GOT3 (cell line): Measurements from ENCODE around the gene DCAF4L1.
A peak's percentile ranks its signal among the peaks of the same experiment; 100 is the strongest.

Experiments used
- DNase-seq: peaks from one replicate; lab custom pipeline; 2025; ENCODE audit warnings: mixed read lengths; lab: John Stamatoyannopoulos, UW

The DCAF4L1 gene, protein sequence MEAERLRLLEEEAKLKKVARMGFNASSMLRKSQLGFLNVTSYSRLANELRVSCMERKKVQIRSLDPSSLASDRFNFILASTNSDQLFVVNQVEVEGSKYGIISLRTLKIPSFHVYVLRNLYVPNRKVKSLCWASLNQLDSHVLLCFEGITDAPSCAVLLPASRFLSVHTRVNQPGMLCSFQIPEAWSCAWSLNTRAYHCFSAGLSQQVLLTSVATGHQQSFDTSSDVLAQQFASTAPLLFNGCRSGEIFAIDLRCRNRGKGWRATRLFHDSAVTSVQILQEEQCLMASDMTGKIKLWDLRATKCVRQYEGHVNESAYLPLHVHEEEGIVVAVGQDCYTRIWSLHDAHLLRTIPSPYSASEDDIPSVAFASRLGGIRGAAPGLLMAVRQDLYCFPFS

DNA sequence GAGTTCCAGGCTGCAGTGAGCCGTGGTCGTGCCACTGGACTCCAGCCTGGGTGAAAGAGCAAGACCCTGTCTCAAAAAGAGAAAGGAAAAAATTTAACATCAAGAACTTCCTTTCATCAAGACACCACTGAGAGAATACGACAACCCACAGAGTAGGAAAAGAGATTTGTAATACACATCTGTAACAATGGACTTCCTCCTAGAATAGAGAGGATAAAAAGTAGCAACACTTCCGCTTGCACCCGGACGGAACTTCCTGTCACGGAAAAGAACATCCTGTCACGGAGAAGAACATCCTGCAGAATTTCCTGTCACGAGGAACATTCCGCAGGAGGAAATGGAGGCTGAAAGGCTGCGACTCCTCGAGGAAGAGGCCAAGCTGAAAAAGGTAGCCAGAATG lies at the start of gene DCAF4L1:
TSS of gene DCAF4L1 (plus strand) at position 301 of the 400 bp plus-strand sequence. CDS start at position 338, 37 bp downstream.
- no peak for DNase-seq

DNA sequence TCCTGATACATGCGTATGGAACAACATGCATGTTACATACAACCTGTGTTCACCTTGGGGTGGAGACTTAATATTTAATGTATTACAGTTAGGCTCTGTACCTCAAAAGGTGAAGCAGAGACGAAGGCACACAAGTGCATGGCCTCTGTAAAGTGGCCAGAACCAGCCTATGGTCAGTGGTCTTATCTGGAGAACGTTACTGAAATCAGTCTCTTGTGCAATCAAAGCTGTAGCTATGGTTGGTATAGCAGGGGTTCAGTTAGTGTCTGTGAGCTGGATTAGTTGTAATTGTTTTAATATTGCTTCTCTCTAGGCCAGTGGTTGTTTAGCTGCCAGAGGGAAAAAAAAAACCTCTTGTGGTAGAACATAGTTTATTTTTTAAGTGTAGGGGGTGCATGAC lies 48.6 kb upstream of the DCAF4L1 start:
- no peak for DNase-seq

DNA sequence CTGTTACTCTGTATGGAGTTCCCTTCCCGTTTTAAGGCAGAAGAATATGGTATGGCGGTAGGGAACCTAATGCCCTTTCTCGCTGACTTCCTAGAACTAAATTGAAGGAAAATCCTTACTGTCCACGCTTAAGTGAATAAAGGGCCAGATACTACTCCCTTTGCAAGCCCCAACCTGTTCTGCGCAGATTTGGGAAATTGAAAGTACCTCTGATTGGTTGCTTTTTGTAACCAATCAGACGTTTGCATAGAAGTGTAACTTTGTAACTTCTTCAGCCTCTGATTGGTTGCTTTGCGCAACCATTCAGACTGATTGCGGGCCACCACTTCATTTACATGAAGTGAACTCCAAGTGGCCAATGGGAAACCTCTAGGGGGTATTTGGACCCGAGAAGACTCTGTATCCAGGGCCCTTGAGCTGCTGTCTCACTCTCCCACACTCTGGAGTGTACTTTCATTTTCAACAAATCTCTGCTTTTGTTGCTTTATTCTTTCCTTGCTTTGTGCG lies 47.5 kb upstream of the DCAF4L1 start:
- DNase-seq: no peak

DNA sequence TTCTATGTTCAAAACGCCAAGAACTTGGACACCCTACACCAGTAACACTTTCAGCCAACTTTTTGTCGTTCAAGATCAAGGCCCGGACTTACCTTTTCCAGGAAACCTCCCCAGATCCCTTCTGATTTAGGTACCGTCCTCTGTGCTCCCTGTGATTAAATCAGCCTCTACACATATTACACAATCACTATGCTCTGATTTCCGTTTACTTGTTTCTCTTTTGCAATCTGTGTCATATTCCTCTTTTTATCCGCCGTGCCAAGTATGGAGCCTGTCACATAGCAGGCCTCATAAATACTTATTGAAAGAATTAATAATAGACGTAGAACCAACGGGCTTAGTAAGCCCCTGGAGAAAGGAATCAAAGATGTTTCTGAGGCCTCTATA lies 47.0 kb upstream of the DCAF4L1 start:
- DNase-seq: no peak

DNA sequence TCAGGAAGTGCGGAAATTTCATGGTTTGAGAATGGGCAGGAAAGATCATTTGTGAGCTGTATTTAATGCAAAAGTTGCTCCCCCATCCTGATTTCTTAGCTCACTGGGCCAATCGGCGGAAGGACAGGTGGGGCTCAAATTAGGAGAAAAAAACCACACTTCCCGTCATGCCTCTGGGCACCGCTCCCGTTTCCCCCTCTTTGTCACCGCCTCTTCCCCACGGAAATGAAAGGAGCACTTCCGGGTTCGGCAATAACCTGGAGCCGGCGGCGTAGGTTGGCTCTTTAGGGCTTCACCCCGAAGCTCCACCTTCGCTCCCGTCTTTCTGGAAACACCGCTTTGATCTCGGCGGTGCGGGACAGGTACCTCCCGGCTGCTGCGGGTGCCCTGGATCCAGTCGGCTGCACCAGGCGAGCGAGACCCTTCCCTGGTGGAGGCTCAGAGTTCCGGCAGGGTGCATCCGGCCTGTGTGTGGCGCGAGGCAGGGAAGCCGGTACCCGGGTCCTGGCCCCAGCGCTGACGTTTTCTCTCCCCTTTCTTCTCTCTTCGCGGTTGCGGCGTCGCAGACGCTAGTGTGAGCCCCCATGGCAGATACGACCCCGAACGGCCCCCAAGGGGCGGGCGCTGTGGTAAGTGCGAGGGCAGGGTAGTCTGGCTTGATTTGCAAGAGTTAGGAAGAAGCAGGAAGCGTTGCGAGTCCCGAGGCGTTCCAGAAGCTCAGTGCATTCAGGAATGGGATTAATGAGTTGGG lies 46.5 kb upstream of the DCAF4L1 start, which contains the start of gene TMEM33:
TSS of gene TMEM33 (plus strand) at position 529 of the 751 bp plus-strand sequence. CDS start at position 585, 56 bp downstream.
- peak; percentile 64 for DNase-seq

DNA sequence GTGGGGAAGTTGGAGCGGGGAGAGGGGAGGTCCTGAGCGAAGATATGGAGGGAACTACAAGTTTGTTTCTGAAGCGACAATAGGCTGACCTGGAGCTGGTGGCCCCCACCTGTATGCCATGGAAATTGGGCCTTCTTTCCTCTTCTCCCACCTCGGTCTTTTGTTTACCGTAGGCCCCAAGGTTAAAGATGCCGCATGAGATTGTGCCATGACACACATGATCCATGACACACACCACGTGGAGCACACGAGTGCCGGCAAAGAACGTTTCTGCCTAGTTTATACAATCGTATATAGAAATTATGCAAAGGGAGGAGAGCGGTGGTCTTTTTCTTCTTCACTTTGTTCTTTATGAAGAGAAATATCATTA lies 45.9 kb upstream of the DCAF4L1 start:
- DNase-seq: no peak

DNA sequence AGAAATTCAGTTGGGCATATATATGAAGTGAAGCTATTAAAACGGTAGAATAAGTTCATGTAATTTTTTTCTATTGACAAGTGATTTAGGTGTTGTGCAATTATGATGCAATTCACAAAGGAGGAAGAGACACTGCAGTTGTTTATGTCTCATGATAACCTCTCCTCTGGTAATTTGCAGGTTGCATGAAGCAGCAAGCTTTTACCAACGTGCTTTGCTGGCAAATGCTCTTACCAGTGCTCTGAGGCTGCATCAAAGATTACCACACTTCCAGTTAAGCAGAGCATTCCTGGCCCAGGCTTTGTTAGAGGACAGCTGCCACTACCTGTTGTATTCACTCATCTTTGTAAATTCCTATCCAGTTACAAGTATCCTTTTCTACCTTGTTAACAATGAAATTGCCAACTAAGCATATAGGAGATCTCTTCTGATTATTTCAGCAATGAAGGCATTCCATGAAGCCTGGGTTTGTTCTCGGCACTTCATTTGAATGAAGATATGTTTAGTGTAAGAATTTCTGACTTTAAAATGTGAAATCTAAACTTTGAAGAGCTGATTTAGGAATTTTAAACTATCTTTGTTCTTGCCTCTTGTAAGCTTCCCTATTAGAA lies 42.4 kb upstream of the DCAF4L1 start:
- DNase-seq: no peak

DNA sequence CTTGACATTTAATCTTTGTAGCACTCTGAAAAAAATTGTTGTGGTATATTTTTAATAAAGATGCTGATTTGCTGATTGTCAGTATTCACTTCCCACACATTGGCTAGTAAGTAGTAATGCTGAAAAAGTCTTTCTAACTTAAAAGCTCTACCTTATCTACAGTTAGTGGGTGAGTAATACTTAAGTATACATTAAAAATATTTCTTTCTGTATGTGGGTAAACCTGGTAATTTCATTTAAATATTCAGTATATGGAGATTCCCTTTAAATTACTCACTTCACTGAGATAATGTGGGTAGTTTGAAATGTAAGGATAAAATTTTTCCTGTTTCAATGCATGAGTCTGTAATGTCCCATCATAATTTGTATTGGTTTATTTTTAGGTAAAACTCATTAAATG lies 40.7 kb upstream of the DCAF4L1 start:
- DNase-seq: no peak

DNA sequence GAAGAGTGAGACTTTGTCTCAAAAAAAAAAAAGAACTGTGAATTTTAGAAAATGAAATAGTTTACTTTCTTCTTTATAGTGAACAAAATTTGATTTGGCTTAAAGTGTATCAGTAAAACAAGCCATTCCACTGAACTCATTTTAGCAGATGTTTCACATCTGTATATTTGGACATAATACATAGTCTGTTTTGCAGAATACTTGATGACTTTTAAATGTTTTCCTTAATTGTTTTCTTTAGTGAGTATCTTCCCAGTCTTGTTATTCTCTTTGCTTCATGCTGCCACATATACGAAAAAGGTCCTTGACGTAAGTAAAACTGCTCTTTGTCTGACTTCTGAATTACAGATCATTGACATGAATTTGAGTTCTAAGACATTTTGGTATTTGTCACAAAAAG lies 38.0 kb upstream of the DCAF4L1 start:
- DNase-seq: no peak

DNA sequence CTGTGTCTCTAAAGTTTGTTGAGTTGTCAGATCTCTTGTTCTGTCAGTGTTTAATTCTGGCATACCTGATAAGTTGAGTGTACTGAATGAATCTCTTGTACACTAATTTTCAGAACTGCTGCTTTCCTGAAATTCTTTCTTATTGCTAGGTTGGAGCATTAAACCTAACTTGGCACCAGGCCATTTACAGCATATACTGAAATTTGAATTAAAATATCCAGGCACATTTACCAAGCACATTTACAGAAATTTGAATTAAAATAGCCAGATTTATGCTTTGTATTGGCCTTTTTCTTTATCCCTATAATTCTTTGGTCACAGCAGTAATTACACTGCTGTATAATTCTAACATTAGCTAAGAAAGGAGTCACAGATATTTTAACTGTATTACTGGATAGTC lies 37.5 kb upstream of the DCAF4L1 start:
- DNase-seq: no peak

DNA sequence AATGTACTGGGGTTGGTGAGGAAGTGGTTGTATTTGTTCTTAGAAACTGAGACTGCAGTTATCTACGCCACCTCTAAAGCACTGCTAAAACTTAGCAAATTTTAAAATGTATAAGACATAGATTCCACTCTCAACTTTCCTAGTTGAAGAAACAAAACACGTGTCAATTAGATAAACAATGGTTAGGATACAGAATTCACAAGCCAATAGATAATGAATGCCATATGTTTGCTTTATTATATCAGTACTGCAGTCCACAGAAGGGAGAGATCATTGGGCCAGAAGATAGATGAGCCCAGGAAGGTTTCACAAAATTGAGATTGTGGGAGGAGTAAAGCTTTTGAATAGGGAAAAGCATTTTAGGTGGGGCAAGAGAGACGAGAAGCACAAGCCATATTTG lies 32.0 kb upstream of the DCAF4L1 start:
- DNase-seq: no peak

DNA sequence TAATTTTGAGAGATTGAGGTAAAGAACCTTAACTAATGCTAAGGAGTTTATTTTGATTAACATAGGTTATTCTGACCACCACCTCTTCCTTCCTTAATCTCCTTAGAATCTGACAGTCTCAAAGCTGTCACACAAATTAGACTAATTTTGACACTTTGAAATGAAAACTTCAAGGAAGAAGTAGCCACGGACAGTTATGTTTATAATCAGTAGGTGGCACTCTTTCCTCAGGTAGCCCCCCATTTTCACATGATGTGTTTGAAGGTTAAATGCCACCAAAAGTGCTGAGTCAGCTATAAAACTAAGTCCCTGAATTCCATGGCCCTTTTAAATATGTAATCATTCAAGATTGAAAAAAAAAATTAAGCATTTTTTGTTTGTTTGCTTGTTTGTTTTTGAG lies 23.9 kb upstream of the DCAF4L1 start:
- no peak for DNase-seq

DNA sequence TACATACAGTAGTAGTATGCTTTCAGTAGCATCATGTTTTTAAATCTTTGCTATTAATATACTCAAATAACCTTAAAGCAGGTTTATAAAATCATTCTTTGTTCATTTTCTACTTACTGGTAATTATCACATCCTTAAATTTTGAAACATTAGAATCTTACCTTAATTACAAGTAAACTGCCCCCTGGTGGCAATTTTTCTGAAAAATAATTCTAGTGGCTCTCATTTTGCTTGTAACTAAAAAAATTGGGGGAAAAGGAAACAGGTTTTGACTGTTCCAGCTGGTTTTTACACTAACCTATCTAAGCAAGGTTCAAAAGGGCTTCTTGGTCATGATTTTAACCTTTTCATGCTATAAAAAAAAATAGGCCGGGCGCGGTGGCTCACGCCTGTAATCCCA lies 18.5 kb upstream of the DCAF4L1 start:
- DNase-seq: no peak

DNA sequence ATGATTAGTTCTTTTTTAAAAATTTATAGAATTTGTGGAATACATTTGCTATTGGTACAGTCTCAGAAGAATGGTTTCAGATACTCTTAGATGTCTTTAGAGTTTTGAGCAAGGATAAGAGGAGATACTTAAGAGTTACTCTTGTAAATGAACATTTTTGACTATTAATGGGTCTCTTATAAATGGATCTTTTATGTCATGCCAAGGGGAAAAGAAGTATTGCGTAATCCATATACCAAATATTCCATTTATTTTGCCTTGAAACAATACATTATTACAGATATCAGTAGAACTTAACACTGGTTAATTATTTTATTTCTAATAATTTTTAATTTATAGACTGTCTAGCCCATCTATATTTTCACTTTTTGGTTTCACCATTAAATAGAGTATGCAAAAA lies 17.2 kb upstream of the DCAF4L1 start:
- no peak for DNase-seq

DNA sequence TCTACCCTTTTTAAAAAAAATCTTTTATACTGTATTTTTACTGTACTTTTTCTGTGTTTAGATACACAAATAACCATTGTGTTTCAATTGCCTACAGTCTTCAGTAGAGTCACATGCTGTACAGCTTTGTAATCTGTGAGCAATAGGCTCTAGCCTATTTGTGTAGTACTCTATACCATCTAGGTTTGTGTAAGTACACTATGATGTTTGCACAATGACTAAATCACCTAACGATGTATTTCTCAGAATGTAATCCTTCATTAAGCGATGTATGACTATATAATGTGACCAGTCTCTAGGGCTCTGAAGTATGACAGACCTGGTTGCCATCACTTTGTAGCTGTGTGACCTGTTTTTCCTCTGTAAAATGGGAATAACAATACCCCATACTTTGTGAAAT lies 14.2 kb upstream of the DCAF4L1 start:
- DNase-seq: no peak

DNA sequence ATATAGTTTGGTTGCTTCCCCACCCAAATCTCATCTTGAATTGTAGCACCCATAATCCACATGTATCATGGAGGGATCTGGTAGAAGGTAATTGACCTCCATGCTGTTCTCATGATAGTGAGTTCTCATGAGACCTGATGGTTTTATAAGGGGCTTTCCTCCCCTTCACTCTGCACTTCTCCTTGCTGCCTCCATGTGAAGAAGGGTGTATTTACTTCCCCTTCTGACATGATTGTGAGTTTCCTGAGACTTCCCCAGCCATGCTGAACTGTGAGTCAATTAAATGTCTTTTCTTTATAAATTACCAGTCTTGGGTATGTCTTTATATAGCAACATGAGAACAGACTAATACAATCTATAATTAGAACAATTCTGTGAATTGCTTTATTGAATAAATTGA lies 11.9 kb upstream of the DCAF4L1 start:
- DNase-seq: no peak

DNA sequence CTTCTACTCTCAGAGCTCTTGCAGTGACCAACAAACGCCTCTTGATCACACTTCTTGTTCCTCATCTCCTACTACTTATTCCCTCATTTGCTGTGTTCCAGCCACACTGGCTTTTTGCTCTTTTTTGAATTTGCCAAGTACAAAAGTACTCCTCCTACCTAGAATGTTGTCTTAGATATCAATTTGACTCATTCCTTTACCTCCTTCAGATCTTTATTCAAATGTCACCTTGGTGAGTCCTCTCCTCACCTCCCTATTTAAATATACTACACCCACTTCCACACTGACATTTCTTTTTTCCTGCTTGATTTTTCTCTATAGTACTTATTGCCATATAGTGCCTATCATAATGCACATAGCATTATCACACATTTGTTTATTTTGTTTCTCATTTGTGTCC lies 6.2 kb upstream of the DCAF4L1 start:
- no peak for DNase-seq

DNA sequence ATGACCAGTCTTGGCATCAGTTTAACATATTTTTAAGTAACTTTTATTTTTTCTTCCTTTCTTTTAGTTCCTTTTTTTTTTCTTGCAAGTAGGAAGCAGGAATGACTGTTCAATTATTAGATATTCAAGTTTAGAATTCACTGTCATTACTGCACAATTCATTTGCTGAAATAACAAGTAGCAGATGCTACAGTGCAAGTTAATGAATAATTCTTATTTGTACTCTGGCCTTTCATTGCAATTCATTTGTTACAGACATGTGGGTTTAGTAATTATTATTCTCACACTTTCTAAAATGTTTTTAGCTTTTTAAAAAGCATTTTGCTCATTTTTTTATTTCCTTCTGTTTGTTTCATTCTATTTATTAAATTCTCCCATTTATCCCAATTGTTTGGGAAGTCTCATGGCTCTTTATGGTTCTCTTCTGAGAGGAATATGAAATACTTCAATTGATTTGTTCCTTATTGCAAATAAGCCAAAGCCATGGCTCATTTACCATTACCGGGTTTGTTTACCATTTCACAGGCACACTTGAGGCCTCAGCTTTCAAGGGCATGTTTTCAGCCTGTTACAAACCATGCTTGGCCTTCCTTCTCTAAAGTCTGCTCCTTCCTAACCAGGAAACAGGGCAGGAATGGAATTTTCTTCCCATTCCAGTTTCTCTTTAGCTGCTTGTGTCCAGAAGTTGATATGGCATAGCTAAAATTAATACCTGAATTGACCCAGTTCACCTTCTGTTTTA lies 4.6 kb upstream of the DCAF4L1 start:
- no peak for DNase-seq

DNA sequence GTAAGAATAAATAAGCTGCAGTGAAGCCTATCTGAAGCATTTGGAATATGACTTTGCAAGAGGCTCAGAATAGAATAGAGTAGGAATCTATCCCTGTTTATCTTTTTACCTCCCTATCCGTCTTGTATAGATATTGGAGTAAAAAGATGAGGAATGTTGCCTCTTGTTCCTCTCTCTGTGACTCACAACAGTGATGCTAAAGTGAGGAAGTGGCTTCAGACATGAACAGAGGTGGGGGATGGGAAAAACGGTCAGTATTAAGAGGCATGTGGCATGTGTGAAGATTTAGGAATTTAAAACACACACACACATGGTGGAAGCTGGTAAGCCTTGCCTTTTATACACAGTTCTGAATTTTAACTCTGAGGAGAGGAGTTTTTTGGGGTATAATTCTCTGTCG lies 3.8 kb upstream of the DCAF4L1 start:
- no peak for DNase-seq

DNA sequence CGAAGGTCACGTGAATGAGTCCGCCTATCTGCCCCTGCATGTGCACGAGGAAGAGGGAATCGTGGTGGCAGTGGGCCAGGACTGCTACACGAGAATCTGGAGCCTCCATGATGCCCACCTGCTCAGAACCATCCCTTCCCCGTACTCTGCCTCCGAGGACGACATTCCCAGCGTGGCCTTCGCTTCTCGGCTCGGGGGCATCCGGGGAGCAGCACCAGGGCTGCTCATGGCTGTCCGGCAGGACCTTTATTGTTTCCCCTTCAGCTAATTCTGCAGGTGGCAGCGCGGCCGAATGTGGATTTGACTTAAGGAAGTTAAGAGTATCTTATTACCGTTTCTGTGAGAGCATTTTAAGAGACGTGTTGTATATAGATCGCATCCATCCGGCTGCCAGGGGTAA lies 1.2 kb downstream of the DCAF4L1 start:
- no peak for DNase-seq

DNA sequence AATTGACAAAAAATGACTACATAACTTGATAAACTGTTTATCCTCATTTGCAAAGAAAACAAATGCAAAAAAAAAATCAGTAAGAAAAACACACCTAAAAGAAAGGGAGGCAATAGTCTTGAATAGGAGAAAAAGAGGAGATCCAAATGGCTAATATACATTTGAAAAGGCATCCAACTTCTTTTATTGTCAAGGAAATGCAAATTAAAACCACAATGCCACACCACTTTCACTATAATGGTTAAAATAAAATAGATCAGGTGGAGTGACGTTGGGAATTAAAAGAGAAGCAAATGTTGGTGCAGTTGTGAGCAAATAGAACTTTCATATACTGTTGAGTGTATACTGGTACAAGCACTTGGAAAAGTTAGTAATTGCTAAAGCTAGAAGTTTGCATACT lies 3.6 kb downstream of the DCAF4L1 start:
- DNase-seq: no peak

DNA sequence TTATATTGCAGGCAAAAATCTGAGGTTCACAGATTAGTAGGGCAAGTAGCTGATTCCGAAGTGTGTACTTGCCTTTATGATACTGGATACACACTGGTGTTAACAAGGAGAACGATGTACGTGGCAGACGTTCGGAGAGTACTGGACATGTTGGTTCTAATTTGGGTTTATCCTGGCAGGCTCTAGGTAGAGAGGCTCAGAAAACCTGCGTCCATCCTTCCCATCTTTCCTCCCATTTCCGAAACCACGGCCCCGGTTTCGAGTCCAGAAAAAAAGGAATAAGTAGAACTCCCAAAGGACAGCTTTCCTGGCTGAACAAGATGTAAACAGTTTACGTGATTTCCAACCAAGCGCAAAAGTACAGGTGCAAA lies 8.4 kb downstream of the DCAF4L1 start:
- no peak for DNase-seq
